ENCODE measurements around the gene RBM10.

DNA sequence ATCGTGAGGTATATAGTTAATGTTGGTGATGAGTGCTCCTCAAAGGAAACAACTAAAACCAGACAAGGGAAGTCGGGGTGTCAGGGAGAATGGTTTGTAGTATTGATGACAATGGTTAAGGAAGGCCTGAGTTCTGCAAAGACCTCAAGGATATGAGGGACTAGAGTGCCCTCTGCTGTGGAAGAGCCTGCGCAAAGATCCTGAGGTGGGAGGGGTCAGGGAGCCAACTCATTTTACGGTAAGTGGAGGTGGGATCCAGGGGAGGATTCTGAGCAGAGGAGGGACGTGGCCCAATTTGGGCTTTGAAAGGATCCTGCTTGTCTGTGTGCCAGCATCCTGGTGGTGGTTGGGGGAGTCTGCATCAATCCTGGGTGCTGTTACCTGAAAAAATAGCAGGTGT lies 59.9 kb downstream of the RBM10 start:
- no peak for TF ChIP-seq EZH2 (IDR thresholded peaks at IDR 0.05; ENCODE audit: low read length, missing control alignments)
- TF ChIP-seq, protein P1, sequence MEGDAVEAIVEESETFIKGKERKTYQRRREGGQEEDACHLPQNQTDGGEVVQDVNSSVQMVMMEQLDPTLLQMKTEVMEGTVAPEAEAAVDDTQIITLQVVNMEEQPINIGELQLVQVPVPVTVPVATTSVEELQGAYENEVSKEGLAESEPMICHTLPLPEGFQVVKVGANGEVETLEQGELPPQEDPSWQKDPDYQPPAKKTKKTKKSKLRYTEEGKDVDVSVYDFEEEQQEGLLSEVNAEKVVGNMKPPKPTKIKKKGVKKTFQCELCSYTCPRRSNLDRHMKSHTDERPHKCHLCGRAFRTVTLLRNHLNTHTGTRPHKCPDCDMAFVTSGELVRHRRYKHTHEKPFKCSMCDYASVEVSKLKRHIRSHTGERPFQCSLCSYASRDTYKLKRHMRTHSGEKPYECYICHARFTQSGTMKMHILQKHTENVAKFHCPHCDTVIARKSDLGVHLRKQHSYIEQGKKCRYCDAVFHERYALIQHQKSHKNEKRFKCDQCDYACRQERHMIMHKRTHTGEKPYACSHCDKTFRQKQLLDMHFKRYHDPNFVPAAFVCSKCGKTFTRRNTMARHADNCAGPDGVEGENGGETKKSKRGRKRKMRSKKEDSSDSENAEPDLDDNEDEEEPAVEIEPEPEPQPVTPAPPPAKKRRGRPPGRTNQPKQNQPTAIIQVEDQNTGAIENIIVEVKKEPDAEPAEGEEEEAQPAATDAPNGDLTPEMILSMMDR (conservative IDR thresholded peaks at IDR 0.05 in 1 of 2, IDR thresholded peaks at IDR 0.05 in 1 of 2; ENCODE audit: low read depth in 1 of 2, low read length in 2 of 2): no peak

Data from fibroblast of lung (primary cell).